H9 (cell line): ENCODE results near the gene TPM4. TPM values are rescaled to one million over a fixed set of nuclear protein-coding genes. Genes with fewer than 3 reads are reported as not detected.

Experiments used
- DNase-seq: peaks from one replicate; pipeline ENCODE4 v3.0.0-alpha.2; 2017
- H2AFZ ChIP-seq: one replicate; pipeline ENCODE4 v1.6.1; 2013; ENCODE audit warnings: mild to moderate bottlenecking, low read length, control low read depth, moderate library complexity
- H2AK5ac ChIP-seq: 2 replicates; pipeline ENCODE4 v1.6.1; 2013; ENCODE audit warnings: low read length, control low read depth, mixed read lengths; ENCODE audit not compliant: insufficient read length
- H2BK120ac ChIP-seq: one replicate; pipeline ENCODE4 v1.6.1; 2013; ENCODE audit warnings: low read depth, mild to moderate bottlenecking, low read length, control low read depth, inconsistent platforms; ENCODE audit not compliant: poor library complexity, severe bottlenecking
- H2BK12ac ChIP-seq: 2 replicates; pipeline ENCODE4 v1.6.1; 2013; ENCODE audit warnings: low read length, control low read depth, mixed read lengths, low read depth; ENCODE audit not compliant: insufficient read length
- H2BK15ac ChIP-seq: 2 replicates; pipeline ENCODE4 v1.6.1; 2013; ENCODE audit warnings: low read depth, low read length, control low read depth
- H2BK20ac ChIP-seq: one replicate; pipeline ENCODE4 v1.6.1; 2013; ENCODE audit warnings: low read depth, mild to moderate bottlenecking, low read length, control low read depth, inconsistent platforms; ENCODE audit not compliant: poor library complexity, severe bottlenecking
- H2BK5ac ChIP-seq: 2 replicates; pipeline ENCODE4 v1.6.1; 2013; ENCODE audit warnings: low read length, control low read depth, mixed read lengths; ENCODE audit not compliant: insufficient read length
- H3K14ac ChIP-seq: 2 replicates; pipeline ENCODE4 v1.6.1; 2013; ENCODE audit warnings: low read length, control low read depth; ENCODE audit not compliant: insufficient read depth
- H3K18ac ChIP-seq: 2 replicates; pipeline ENCODE4 v1.6.1; 2013; ENCODE audit warnings: low read depth, mild to moderate bottlenecking, mixed read lengths, low read length, control low read depth; ENCODE audit not compliant: insufficient read length
- H3K23ac ChIP-seq: 2 replicates; pipeline ENCODE4 v1.6.1; 2013; ENCODE audit warnings: low read length, control low read depth, mixed read lengths, low read depth; ENCODE audit not compliant: insufficient read length
- H3K23me2 ChIP-seq: 2 replicates; pipeline ENCODE4 v1.6.1; 2013; ENCODE audit warnings: low read depth, mild to moderate bottlenecking, mixed read lengths, low read length, control low read depth; ENCODE audit not compliant: insufficient read length, poor library complexity, severe bottlenecking
- H3K27ac ChIP-seq: 2 replicates; pipeline ENCODE4 v1.5.1; 2013; ENCODE audit warnings: low read length, control low read depth, mixed read lengths, low read depth; ENCODE audit not compliant: insufficient read length
- H3K27me3 ChIP-seq: 2 replicates; pipeline ENCODE4 v1.6.1; 2013; ENCODE audit warnings: low read length, control low read depth, inconsistent platforms; ENCODE audit not compliant: insufficient read depth
- H3K4ac ChIP-seq: 2 replicates; pipeline ENCODE4 v1.6.1; 2013; ENCODE audit warnings: low read depth, mild to moderate bottlenecking, control low read depth, inconsistent platforms, low read length, moderate library complexity
- H3K4me1 ChIP-seq: 2 replicates; pipeline ENCODE4 v1.6.1; 2013; ENCODE audit warnings: low read length, control low read depth, inconsistent platforms; ENCODE audit not compliant: insufficient read depth
- H3K4me2 ChIP-seq: 2 replicates; pipeline ENCODE4 v1.6.1; 2013; ENCODE audit warnings: low read length, control low read depth, mixed read lengths; ENCODE audit not compliant: insufficient read length, insufficient read depth
- H3K56ac ChIP-seq: 2 replicates; pipeline ENCODE4 v1.6.1; 2013; ENCODE audit warnings: low read depth, mild to moderate bottlenecking, mixed read lengths, low read length, control low read depth; ENCODE audit not compliant: insufficient read length
- H3K79me1 ChIP-seq: 2 replicates; pipeline ENCODE4 v1.6.1; 2013; ENCODE audit warnings: low read depth, mild to moderate bottlenecking, moderate library complexity, low read length, control low read depth, inconsistent platforms; ENCODE audit not compliant: insufficient read depth, poor library complexity, severe bottlenecking
- H3K79me2 ChIP-seq: 2 replicates; pipeline ENCODE4 v1.6.1; 2013; ENCODE audit warnings: low read length, control low read depth, inconsistent platforms; ENCODE audit not compliant: insufficient read depth
- H3K9ac ChIP-seq: 2 replicates; pipeline ENCODE4 v1.6.1; 2013; ENCODE audit warnings: low read length, control low read depth, mixed read lengths; ENCODE audit not compliant: insufficient read length; ENCODE audit errors: extremely low read depth
- H3K9me3 ChIP-seq: one replicate; pipeline ENCODE4 v1.6.1; 2013; ENCODE audit warnings: low read depth, low read length, inconsistent platforms; ENCODE audit not compliant: control insufficient read depth
- H3T11ph ChIP-seq: one replicate; pipeline ENCODE4 v1.6.1; 2013; ENCODE audit warnings: mild to moderate bottlenecking, low read length, control low read depth, inconsistent platforms
- H4K20me1 ChIP-seq: one replicate; pipeline ENCODE4 v1.6.1; 2013; ENCODE audit not compliant: control insufficient read depth, insufficient read length, insufficient read depth
- H4K5ac ChIP-seq: 2 replicates; pipeline ENCODE4 v1.6.1; 2013; ENCODE audit warnings: low read depth, mild to moderate bottlenecking, mixed read lengths, low read length, control low read depth; ENCODE audit not compliant: insufficient read length
- H4K8ac ChIP-seq: replicated peaks from 2 replicates; pipeline ENCODE4 v1.6.1; 2013; ENCODE audit warnings: low read length, control low read depth, mixed read lengths, low read depth; ENCODE audit not compliant: insufficient read length
- H4K91ac ChIP-seq: 2 replicates; pipeline ENCODE4 v1.6.1; 2013; ENCODE audit warnings: low read depth, mild to moderate bottlenecking, moderate library complexity, mixed read lengths, low read length, control low read depth; ENCODE audit not compliant: insufficient read length
- H3K27ac Mint-ChIP-seq, 3 experiments: 2 replicates in 2 of 3; 3 replicates in 1 of 3; pipeline ENCODE4 v1.8.0; 2020 to 2021; ENCODE audit warnings: mixed read lengths in 3 of 3, mild to moderate bottlenecking in 1 of 3, moderate library complexity in 1 of 3
- H3K27me3 Mint-ChIP-seq: 2 replicates; pipeline ENCODE4 v1.8.0; 2021; ENCODE audit warnings: low read depth, mild to moderate bottlenecking, moderate library complexity, mixed read lengths
- H3K36me3 Mint-ChIP-seq, 3 experiments: 2 replicates in 2 of 3; 3 replicates in 1 of 3; pipeline ENCODE4 v1.8.0; 2020 to 2021; ENCODE audit warnings: low read depth in 3 of 3, mixed read lengths in 3 of 3; ENCODE audit not compliant: insufficient read depth in 1 of 3
- H3K4me1 Mint-ChIP-seq, 2 experiments: 2 replicates each; pipeline ENCODE4 v1.8.0; 2020; ENCODE audit warnings: mixed read lengths in 2 of 2
- H3K4me3 Mint-ChIP-seq, 2 experiments: 2 replicates in 1 of 2; 3 replicates in 1 of 2; pipeline ENCODE4 v1.8.0; 2020 to 2021; ENCODE audit warnings: mild to moderate bottlenecking in 2 of 2, mixed read lengths in 2 of 2, moderate library complexity in 1 of 2
- H3K9me3 Mint-ChIP-seq, 2 experiments: 2 replicates in 1 of 2; 3 replicates in 1 of 2; pipeline ENCODE4 v1.8.0; 2020; ENCODE audit warnings: mild to moderate bottlenecking in 2 of 2, mixed read lengths in 2 of 2, moderate library complexity in 1 of 2
- CTCF ChIP-seq: fragments of 200-600 bp; sonication (generic); conservative IDR thresholded peaks from 3 replicates; pipeline ENCODE4 v1.8.0; 2021; ENCODE audit warnings: antibody characterized with exemption, mild to moderate bottlenecking
- WGBS: extraction: QIAGEN DNeasy Blood & Tissue Kit; methylation state at CpG from one replicate; pipeline ENCODE4 v1.1.7; 2013; ENCODE audit warnings: missing lambda C conversion rate, low lambda C conversion rate, mixed read lengths; ENCODE audit not compliant: insufficient read length; ENCODE audit errors: extremely low coverage; 5-methylcytosine and 5-hydroxymethylcytosine counted together
- total RNA-seq: library from RNA; stranded (reverse); gene quantifications from 2 replicates; pipeline ENCODE4 v1.2.1, GENCODE V29; 2021

Gene TPM4
- total RNA-seq, 1 experiment from 2014 or later: 431 TPM

- H2BK12ac ChIP-seq: no peak overlapping the region
- no peak overlapping the region for H3K23ac ChIP-seq
- Mint-ChIP-seq H3K27ac (peak overlapping the region in 1 of 3 experiments; percentile 50; a peak in 1 of 7 replicates), H3K27me3 (peaks cover 7% of the 10 kb centered on the region), H3K9me3 (no peaks in the 10 kb centered on the region; a peak in 1 of 5 replicates), H3K4me1 (peaks cover 15 to 16% of the 10 kb centered on the region in 2 experiments), H3K36me3 (no peaks in the 10 kb centered on the region; a peak in 1 of 7 replicates), H3K4me3 (no peak overlapping the region)
- no peaks in the 10 kb centered on the region for H3K79me2 ChIP-seq
- H3K23me2 ChIP-seq: no peaks in the 10 kb centered on the region
- no peak overlapping the region for H3K18ac ChIP-seq
- H2BK5ac ChIP-seq: no peak overlapping the region
- no peak overlapping the region for H3K4ac ChIP-seq
- no peak for TF ChIP-seq CTCF
- no peak overlapping the region for H3K9ac ChIP-seq
- H2BK20ac ChIP-seq: no peak overlapping the region
- H3K4me2 ChIP-seq: no peak overlapping the region
- H4K20me1 ChIP-seq: no peaks in the 10 kb centered on the region
- H3K79me1 ChIP-seq: no peaks in the 10 kb centered on the region
- no CpG with 5 or more reads among the region's 13 CpGs for WGBS
- no peaks in the 10 kb centered on the region for H3K4me1 ChIP-seq
- no peak overlapping the region for H2BK15ac ChIP-seq
- no peak overlapping the region for H2AK5ac ChIP-seq
- H3K27me3 ChIP-seq: no peaks in the 10 kb centered on the region
- no peak overlapping the region for H2AFZ ChIP-seq
- no peak for DNase-seq
- H3K9me3 ChIP-seq: no peaks in the 10 kb centered on the region
- H4K91ac ChIP-seq: no peak overlapping the region
- H4K5ac ChIP-seq: no peak overlapping the region
- H3K14ac ChIP-seq: no peak overlapping the region
- H3T11ph ChIP-seq: no peak overlapping the region
- H2BK120ac ChIP-seq: no peak overlapping the region
- no peak overlapping the region for H3K56ac ChIP-seq
- no peak overlapping the region for H4K8ac ChIP-seq
- H3K27ac ChIP-seq: no peak overlapping the region
These were observed 63.5 kb downstream of the TPM4 start for GRCh38 chr19:16139752-16140151.
